GM19238 (cell line): ENCODE results near the gene BRCC3.

Experiments
- DNase-seq: peaks from one replicate; pipeline ENCODE4 v3.0.0; 2011; ENCODE audit warnings: low spot score; ENCODE audit not compliant: insufficient read length

BRCC3 gene

DNA sequence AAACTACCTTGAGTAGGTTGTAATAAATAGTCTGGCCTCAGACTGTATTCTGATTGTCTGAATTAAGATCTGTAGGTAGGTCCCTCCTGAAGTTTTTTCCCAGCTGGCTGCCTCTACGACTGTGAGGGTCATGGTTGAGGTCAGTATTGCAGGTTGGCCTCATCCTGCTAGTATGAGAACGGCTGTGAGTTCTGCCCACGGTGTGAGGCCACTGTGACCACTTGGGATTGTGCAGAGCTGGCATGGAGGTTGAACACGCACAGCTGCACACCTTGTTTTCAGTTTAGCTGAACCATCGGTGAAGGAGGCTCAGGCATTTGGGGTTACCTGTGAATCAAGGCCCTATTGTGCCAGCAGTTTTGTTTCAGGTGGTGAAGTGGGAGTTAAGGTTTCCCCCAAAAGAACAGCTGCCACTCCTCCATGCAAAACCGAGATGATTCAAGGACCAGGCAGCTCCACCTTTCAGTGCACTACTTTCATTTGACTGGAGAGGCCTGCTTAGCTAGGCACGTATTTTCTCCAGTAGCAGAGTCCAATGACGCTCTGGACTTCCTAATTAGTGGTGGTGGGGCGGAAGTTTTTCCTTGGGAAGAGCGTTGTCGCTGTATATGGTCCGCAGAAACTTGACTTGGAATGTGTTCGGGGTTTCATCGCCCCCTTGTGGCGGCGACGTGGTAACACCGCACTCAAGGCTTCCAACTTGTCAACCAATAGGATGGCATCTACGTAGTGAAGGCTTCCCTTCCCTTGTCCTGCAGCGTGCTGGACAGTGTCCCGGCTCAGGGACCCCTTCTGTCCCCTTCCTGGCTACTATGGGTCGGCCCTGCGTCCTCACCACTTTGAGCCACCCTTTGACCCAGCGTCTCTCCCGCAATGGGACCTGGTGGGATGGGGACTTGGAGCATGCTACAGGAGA is 14.2 kb upstream of the BRCC3 start:
- peak; percentile 23 for DNase-seq

DNA sequence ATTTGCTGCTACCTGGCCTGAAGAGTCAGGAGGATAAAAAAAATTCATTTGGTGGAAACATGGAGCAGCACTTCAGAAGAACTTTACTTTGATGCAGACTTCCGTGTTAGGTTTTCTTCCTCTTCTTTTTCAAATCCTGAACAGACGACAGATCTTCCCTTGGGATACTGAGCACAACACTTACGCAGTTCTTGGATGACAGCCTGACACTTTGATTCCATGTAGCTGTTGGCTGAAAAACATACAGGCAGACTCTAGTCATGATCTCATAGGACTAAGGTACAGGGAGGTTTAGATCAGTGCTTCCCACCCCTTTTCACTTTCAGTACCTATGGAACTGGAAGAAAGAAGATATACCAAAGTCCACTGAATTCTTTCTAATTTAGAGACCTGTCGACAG is 9.5 kb upstream of the BRCC3 start:
- no peak for DNase-seq

DNA sequence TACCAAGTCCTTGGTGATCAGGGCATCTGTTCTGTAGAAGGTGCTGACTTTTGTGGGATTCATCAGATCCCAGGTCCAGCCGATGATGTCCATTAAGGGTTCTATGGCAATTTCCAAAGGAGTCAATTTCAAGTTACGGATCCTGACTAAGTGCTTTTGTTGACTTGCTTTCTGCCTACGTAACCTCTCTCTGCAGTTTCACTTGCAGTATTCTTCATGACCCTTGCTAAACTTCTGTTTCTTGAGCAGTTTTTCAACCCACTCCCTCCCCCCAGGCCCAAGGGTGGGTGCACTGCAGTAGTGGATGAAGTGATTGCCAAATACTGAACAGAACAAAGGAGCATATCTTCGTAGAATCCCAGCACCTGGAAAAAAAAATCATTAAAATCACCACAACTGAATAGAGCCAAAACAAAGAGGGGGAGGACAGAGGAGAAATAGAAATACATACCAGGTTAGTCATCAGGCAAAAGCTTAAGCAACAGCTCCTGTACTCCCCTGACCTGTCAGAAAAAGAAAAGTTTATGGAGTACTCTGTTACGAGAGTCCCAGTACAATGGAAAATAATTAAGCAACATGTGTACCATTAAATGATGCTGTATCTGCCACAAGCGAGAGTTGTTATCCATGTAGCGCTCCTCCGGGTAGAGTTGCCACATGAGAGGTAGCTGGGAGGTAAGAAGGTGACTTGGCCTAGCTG is 6.1 kb upstream of the BRCC3 start:
- DNase-seq: no peak

DNA sequence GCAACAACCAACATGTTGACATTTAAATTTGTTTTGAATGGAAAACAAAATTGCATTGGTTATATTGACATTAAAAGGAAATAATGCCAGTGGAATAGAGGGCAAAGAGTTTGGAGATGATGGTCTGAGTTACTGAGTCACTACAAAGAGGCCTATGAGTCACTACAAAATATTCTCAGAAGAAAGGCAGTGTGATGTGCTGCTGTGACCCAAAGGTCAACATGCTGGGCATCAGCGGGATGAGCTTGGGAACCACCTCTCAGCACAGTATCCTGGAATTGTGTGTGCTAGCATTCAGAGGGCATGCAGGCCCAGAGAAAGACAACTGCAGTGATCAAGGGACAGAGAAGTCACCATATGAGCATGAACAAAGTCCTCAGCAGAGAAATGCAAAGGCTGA is 3.1 kb upstream of the BRCC3 start:
- no peak for DNase-seq

GRCh38 chrX:155069414-155069813 is 1.9 kb upstream of the BRCC3 start:
- DNase-seq: no peak

GRCh38 chrX:155070038-155070437 is 1.3 kb upstream of the BRCC3 start:
- DNase-seq: no peak

GRCh38 chrX:155070663-155070974 is 689 bp upstream of the BRCC3 start:
- peak; percentile 13 for DNase-seq

DNA sequence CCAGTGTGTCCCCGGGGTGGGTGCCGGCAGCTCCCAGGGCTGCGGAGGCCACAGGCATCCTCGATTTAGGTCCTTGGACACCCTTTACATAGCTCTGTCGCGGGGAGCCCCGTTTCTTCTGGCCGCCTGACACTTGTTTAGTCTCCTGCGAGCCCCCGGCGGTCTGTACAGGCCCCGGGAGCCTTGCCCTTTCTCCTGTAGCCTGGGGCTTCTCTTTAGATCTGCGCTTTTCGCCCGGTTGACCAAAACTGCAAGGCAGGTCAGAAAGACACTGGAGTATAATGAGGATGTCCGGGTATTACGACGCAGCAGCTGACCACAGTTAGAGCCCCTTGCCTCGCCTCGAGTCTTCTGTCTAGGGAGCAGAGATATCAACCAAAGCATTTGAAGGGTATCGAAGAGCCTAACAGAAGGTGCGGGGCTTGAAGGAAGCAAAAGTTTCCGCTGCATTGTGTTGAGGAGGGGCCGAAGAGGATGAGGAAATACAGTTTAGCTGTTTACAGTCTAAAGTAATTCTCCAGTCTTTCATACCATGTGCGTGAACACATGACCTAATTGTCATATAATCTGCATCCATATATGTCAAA is 479 bp downstream of the BRCC3 start:
- no peak for DNase-seq

GRCh38 chrX:155086202-155086840 is 15.0 kb downstream of the BRCC3 start:
- DNase-seq: no peak

GRCh38 chrX:155086961-155087735 is 15.8 kb downstream of the BRCC3 start:
- no peak for DNase-seq

- DNase-seq: no peak
These were observed 23.3 kb downstream of the BRCC3 start for GRCh38 chrX:155094468-155095061.

- DNase-seq: no peak
These were observed 34.6 kb downstream of the BRCC3 start for GRCh38 chrX:155105919-155106318.

DNA sequence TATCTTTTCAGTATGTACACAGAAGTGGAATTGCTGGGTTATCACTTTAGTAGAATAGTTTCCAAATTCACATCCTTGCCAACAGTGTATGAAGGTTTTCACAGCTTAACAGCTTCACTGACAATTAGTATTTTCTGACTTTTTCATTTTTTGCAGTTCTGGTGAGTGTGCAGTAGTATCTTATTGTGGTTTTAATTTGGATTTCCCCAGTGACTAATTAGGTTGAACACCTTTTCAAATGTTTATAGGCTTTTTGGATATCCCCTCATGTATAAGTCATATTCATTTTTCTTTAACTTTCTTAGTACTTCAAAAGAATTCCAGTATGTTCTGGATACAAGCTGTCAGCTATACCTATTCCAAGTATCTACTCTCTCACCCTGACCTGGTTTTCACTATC is 37.1 kb downstream of the BRCC3 start:
- no peak for DNase-seq

GRCh38 chrX:155112171-155112570 is 40.9 kb downstream of the BRCC3 start:
- no peak for DNase-seq

DNA sequence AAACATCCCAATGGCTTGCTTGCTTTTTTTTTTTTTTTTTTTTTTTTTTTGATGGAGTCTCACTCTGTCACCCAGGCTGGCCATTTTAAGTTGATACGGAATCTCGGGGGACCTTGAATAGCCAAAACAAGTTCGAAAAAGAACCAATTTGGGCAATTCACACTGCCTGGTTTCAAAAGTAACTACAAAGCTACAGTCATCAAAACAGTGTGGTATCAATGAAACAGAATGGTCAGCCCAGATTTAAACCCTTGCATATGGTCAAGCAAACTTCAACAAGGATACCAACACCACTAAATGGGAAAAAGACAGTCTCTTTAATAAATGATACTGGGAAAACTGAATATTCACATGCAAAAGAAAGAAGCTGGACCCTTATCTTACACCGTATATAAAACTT is 41.8 kb downstream of the BRCC3 start:
- no peak for DNase-seq

DNA sequence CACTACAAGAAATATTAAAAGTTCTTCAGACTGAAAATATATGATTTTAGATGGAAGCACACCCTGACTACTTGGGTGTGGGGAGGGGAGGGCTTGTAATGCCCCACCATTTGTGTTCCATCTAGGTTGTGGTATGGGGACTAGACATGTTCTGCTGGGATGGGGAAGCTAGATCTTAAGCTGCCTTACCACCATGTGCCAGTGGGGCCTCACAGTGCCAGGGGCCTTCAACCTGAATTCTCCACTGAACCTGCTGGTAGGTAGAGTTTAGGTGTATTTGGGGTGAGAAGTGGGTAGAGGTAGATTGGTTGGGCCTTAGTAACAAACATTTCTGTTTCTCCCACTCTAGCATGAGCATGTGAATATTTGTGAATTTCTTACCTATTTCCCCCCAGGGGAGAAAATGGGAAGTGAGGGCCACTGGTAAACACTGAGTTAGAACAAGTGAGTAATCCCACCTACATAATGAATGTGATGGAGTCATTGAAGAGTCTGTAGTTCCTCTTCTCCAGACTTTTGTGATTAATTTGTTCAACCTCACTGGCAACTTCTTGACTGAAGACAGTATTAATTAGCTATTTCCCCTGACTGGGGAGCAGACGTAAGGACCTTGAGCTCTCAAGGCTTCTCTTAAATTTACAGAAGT is 44.0 kb downstream of the BRCC3 start:
- no peak for DNase-seq

DNA sequence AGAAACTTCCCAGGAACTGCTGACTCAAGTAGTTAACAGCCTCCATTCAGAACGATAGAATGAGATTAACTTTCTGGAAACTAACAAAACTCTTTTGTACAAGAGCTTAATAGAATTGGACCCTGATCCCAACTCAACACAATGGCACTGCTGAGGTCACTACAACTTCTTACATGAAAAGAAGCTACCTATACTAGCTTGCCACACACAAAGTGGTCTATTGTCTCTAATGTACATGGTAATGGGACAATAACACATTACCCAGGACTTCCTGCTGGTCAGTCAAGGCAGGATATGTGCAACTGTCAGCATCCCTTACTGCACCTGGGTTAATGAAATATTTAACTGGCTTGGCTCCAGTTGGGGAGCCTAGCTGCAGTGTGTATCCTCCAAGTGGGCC is 56.2 kb downstream of the BRCC3 start:
- DNase-seq: no peak

- DNase-seq: no peak
These were observed 56.6 kb downstream of the BRCC3 start for GRCh38 chrX:155127940-155128339.

DNA sequence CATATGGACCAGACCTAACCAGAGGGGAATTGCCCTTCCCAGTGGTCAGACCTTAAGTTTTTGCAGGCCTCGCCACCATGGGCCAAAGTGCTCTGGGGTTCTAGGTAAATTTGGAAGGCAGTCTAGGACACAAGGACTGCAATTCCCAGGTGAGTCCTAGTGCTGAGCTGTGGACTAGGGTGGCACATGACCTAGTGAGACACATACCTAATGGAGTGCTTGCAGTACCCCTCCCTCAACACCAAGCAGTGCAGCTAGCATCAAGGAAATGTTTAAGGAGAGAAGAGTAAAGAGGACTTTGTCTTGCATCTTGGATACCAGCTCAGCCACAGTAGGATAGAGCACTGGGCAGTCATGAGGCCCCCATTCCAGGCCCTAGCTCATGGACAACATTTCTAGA is 60.8 kb downstream of the BRCC3 start:
- no peak for DNase-seq

DNA sequence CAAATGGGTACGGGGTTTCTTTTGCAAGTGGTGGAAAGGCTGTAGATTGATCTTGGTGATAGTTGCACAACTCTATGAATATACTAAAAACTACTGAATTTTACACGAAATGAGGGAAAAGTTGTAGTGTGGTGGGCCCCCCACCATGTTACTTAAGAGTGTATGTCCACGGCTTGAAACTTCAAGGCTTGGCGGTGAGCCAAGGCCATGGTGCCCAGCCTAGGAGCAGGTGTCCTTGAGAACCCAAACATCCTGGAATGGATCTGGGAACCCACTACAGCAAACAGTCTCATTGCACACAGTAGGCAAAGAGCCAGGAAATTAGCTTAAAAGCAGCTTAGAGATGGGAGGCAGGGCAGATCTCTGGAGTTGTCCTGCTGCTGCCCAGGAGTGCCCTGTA is 62.9 kb downstream of the BRCC3 start:
- no peak for DNase-seq
